Sigmoid colon (tissue), 7 donors: ENCODE results near the gene ARRB2. TPM values are rescaled to one million over a fixed set of nuclear protein-coding genes. Genes with fewer than 3 reads are reported as not detected.
A peak's percentile ranks its signal among the peaks of the same experiment; 100 is the strongest.

Experiments
- DNase-seq: peaks from one replicate; pipeline ENCODE4 v3.0.0-alpha.2; 2019
- H3K27ac ChIP-seq, 4 donors: fragments of 200-600 bp; sonication (generic); one replicate each; pipeline ENCODE4 v1.5.1; 2016 to 2019; ENCODE audit warnings: mild to moderate bottlenecking in 1 of 4
- H3K27me3 ChIP-seq, 3 donors: fragments of 200-600 bp; sonication (generic); one replicate each; pipeline ENCODE4 v1.5.1; 2019; ENCODE audit warnings: mild to moderate bottlenecking in 1 of 3
- H3K36me3 ChIP-seq, 4 donors: fragments of 200-600 bp; sonication (generic); one replicate each; pipeline ENCODE4 v1.5.1; 2016 to 2019
- H3K4me1 ChIP-seq, 4 donors: fragments of 200-600 bp; sonication (generic); one replicate each; pipeline ENCODE4 v1.5.1; 2017 to 2019
- H3K4me3 ChIP-seq, 4 donors: fragments of 200-600 bp; sonication (generic); one replicate each; pipeline ENCODE4 v1.5.1; 2017 to 2019; ENCODE audit warnings: mild to moderate bottlenecking in 2 of 4, moderate library complexity in 1 of 4
- H3K9me3 ChIP-seq, 4 donors: fragments of 200-600 bp in 3 of 4; sonication (generic) in 3 of 4; one replicate each; pipeline versions ENCODE4 v1.5.1 to v1.6.1; 2013 to 2019
- CTCF ChIP-seq, 4 experiments: fragments of 450-650 bp in 3 of 4; fragments of 200-600 bp in 1 of 4; IDR thresholded peaks; one replicate each; pipeline ENCODE4 v1.5.1; 2016 to 2019; ENCODE audit warnings: antibody characterized with exemption in 4 of 4, mild to moderate bottlenecking in 3 of 4, moderate library complexity in 2 of 4
- EP300 ChIP-seq, 4 donors: sonication (generic); formaldehyde crosslinking; IDR thresholded peaks; one replicate each; pipeline ENCODE4 v1.6.1; 2017; ENCODE audit warnings: antibody characterized with exemption in 4 of 4
- POLR2A ChIP-seq, 2 donors: fragments of 450-650 bp; IDR thresholded peaks; one replicate each; pipeline ENCODE4 v1.6.1; 2016; ENCODE audit warnings: antibody characterized with exemption in 2 of 2, mild to moderate bottlenecking in 2 of 2, moderate library complexity in 2 of 2
- POLR2AphosphoS5 ChIP-seq, 4 donors: sonication (generic); formaldehyde crosslinking; IDR thresholded peaks; one replicate each; pipeline ENCODE4 v1.6.1; 2017; ENCODE audit warnings: antibody characterized with exemption in 4 of 4
- WGBS, 2 donors: extraction: QIAGEN DNeasy Blood & Tissue Kit; methylation state at CpG; one replicate each; pipeline ENCODE4 v1.1.7; 2013; 5-methylcytosine and 5-hydroxymethylcytosine counted together
- intact Hi-C: fragments of 100-400 bp; cut with DNase I; formaldehyde crosslinking; loops from one replicate; pipeline ENCODE4 v1.15.1; 2023
- polyA plus RNA-seq, 3 donors: library from polyadenylated mRNA; stranded (reverse); fragments of 200-250 nt; gene quantifications; one replicate each; pipeline ENCODE4 v1.2.3, GENCODE V29; 2013
- total RNA-seq, 4 donors: library from RNA; depleted of rRNA; stranded (reverse); fragments of >200 nt; gene quantifications; one replicate each; pipeline ENCODE4 v1.1.0, GENCODE V29; 2016
- donor health status: healthy with polysubstance abuse.
- donor health status: Bipolar disorder and iron deficiency.
- donor health status: healthy.

ARRB2 gene
- total and polyA plus RNA-seq, 7 donors, result 22.1 to 51.7 (median 35.7) TPM

GRCh38 chr17:4744999-4745969 is 34.9 kb downstream of the ARRB2 start:
- Histone ChIP-seq H3K9me3 (no peaks in the 10 kb centered on the region), H3K4me1 (peaks cover 0 to 9% (median 0%) of the 10 kb centered on the region in 4 donors), H3K4me3 (no peak overlapping the region), H3K27ac (no peak overlapping the region), H3K36me3 (no peaks in the 10 kb centered on the region), H3K27me3 (peaks cover 7 to 58% (median 27%) of the 10 kb centered on the region in 3 donors)
- intact Hi-C loops, result no loop called here
- no peak for DNase-seq
- TF ChIP-seq POLR2AphosphoS5 (IDR thresholded peaks at IDR 0.05), result no peak
- no peak for TF ChIP-seq POLR2A (IDR thresholded peaks at IDR 0.05)
- no peak for TF ChIP-seq CTCF (IDR thresholded peaks at IDR 0.05)
- TF ChIP-seq EP300 (IDR thresholded peaks at IDR 0.05), result no peak
- WGBS, 2 donors, result 12 to 15% methylated on average over 51 of the region's 51 CpGs

GRCh38 chr17:4747847-4748246 is 37.4 kb downstream of the ARRB2 start:
- intact Hi-C loops, result no loop called here
- Histone ChIP-seq H3K27ac (peak overlapping the region in 1 of 4 donors; percentile 34), H3K4me1 (peaks cover 0 to 9% (median 0%) of the 10 kb centered on the region in 4 donors), H3K4me3 (no peak overlapping the region), H3K36me3 (no peaks in the 10 kb centered on the region), H3K9me3 (no peaks in the 10 kb centered on the region), H3K27me3 (peaks cover 7 to 70% (median 27%) of the 10 kb centered on the region in 3 donors)
- TF ChIP-seq CTCF (IDR thresholded peaks at IDR 0.05) (no peak), POLR2AphosphoS5 (IDR thresholded peaks at IDR 0.05) (peak in 1 of 4 donors; percentile 10)
- 28 to 64% methylated on average over 5 of the region's 5 CpGs for WGBS, 2 donors
- no peak for DNase-seq

GRCh38 chr17:4748686-4749085 is 38.3 kb downstream of the ARRB2 start:
- intact Hi-C loops, result no loop called here

GRCh38 chr17:4750606-4751005 is 40.2 kb downstream of the ARRB2 start:
- Histone ChIP-seq H3K36me3 (no peaks in the 10 kb centered on the region), H3K4me1 (peaks cover 0 to 2% (median 0%) of the 10 kb centered on the region in 4 donors), H3K27ac (no peak overlapping the region), H3K9me3 (no peaks in the 10 kb centered on the region), H3K27me3 (peaks cover 2 to 63% (median 11%) of the 10 kb centered on the region in 3 donors), H3K4me3 (no peak overlapping the region)
- intact Hi-C loops, result no loop called here
- DNase-seq, result no peak
- WGBS, 2 donors, result 38 to 46% methylated on average over 3 of the region's 3 CpGs
- TF ChIP-seq CTCF (IDR thresholded peaks at IDR 0.05), result no peak
- TF ChIP-seq EP300 (IDR thresholded peaks at IDR 0.05), result no peak
- no peak for TF ChIP-seq POLR2AphosphoS5 (IDR thresholded peaks at IDR 0.05)
- TF ChIP-seq POLR2A (IDR thresholded peaks at IDR 0.05), result no peak

More at GRCh38 chr17:4748686-4749085, 38.3 kb downstream of the ARRB2 start:
- no peak overlapping the region for H3K4me3 ChIP-seq
- no peak for DNase-seq
- 56 to 68% methylated on average over 4 of the region's 4 CpGs for WGBS, 2 donors
- no peaks in the 10 kb centered on the region for H3K36me3 ChIP-seq
- H3K9me3 ChIP-seq, result no peaks in the 10 kb centered on the region
- TF ChIP-seq EP300 (IDR thresholded peaks at IDR 0.05) (no peak), POLR2A (IDR thresholded peaks at IDR 0.05) (no peak), POLR2AphosphoS5 (IDR thresholded peaks at IDR 0.05) (no peak), CTCF (IDR thresholded peaks at IDR 0.05) (no peak)
- H3K27ac ChIP-seq, result peak overlapping the region in 1 of 4 donors; percentile 34
- peaks cover 0 to 9% (median 0%) of the 10 kb centered on the region in 4 donors for H3K4me1 ChIP-seq
- peaks cover 7 to 70% (median 27%) of the 10 kb centered on the region in 3 donors for H3K27me3 ChIP-seq
